GM21367 (cell line): ENCODE measurements around the gene GPATCH8.

Source experiments
- ATAC-seq: cut with Tn5 transposase; IDR thresholded peaks from one replicate; pipeline ENCODE4 v1.9.1; 2021; ENCODE audit not compliant: unreplicated experiment

The GPATCH8 gene

GRCh38 chr17:44359006-44359405 is 144.2 kb downstream of the GPATCH8 start:
- ATAC-seq = no peak

GRCh38 chr17:44358066-44358465 is 145.1 kb downstream of the GPATCH8 start:
- no peak for ATAC-seq

GRCh38 chr17:44356241-44356640 is 147.0 kb downstream of the GPATCH8 start:
- ATAC-seq = no peak

GRCh38 chr17:44355642-44356099 is 147.5 kb downstream of the GPATCH8 start:
- no peak for ATAC-seq

- ATAC-seq = no peak
Measured at GRCh38 chr17:44354582-44355561, 148.3 kb downstream of the GPATCH8 start.

- no peak for ATAC-seq
Measured at GRCh38 chr17:44353672-44354331, 149.4 kb downstream of the GPATCH8 start.

- no peak for ATAC-seq
Measured at GRCh38 chr17:44352828-44353671, 150.2 kb downstream of the GPATCH8 start.

GRCh38 chr17:44351961-44352827 is 151.0 kb downstream of the GPATCH8 start:
- no peak for ATAC-seq

GRCh38 chr17:44351464-44351863 is 151.7 kb downstream of the GPATCH8 start:
- ATAC-seq = no peak

- ATAC-seq = no peak
Measured at GRCh38 chr17:44350733-44351226, 152.4 kb downstream of the GPATCH8 start.

- ATAC-seq = no peak
Measured at GRCh38 chr17:44349553-44350070, 153.6 kb downstream of the GPATCH8 start.

- no peak for ATAC-seq
Measured at GRCh38 chr17:44348988-44349364, 154.2 kb downstream of the GPATCH8 start.

GRCh38 chr17:44348234-44348987 is 154.8 kb downstream of the GPATCH8 start:
- ATAC-seq = no peak
